ENCODE data around the gene COL11A2.

Gene COL11A2

GRCh38 chr6:33118525-33119123 is 73.6 kb downstream of the COL11A2 start:
- Mint-ChIP-seq H3K27ac (ENCODE audit: low read depth) (no peak overlapping the region), H3K36me3 (ENCODE audit: insufficient read depth) (peaks cover 2% of the 10 kb centered on the region), H3K4me3 (no peak overlapping the region), H3K27me3 (peaks cover 60% of the 10 kb centered on the region), H3K9me3 (peaks cover 1% of the 10 kb centered on the region), H3K4me1 (no peaks in the 10 kb centered on the region)
- DNase-seq (ENCODE audit: low spot score in 2 of 2) (no peak), ATAC-seq (replicated peaks; ENCODE audit: extremely low read depth, poor library complexity, severe bottlenecking) (peak; percentile 68)

- DNase-seq (ENCODE audit: low spot score in 2 of 2) = no peak
- H3K9me3 Mint-ChIP-seq = no peaks in the 10 kb centered on the region
- no peaks in the 10 kb centered on the region for H3K4me1 Mint-ChIP-seq
- H3K36me3 Mint-ChIP-seq (ENCODE audit: insufficient read depth) = peaks cover 4% of the 10 kb centered on the region
- H3K4me3 Mint-ChIP-seq = no peak overlapping the region
- no peak overlapping the region for H3K27ac Mint-ChIP-seq (ENCODE audit: low read depth)
- ATAC-seq (replicated peaks; ENCODE audit: extremely low read depth, poor library complexity, severe bottlenecking) = no peak
- H3K27me3 Mint-ChIP-seq = peaks cover 68% of the 10 kb centered on the region
Measured at GRCh38 chr6:33117811-33118277, 74.4 kb downstream of the COL11A2 start.

GRCh38 chr6:33116841-33117711 is 75.2 kb downstream of the COL11A2 start:
- no peak overlapping the region for H3K27ac Mint-ChIP-seq (ENCODE audit: low read depth)
- no peak overlapping the region for H3K4me3 Mint-ChIP-seq
- peaks cover 4% of the 10 kb centered on the region for H3K36me3 Mint-ChIP-seq (ENCODE audit: insufficient read depth)
- H3K27me3 Mint-ChIP-seq = peaks cover 76% of the 10 kb centered on the region
- H3K9me3 Mint-ChIP-seq = no peaks in the 10 kb centered on the region
- no peaks in the 10 kb centered on the region for H3K4me1 Mint-ChIP-seq
- DNase-seq (ENCODE audit: low spot score in 2 of 2) = no peak
- no peak for ATAC-seq (replicated peaks; ENCODE audit: extremely low read depth, poor library complexity, severe bottlenecking)

GRCh38 chr6:33116417-33116816 is 75.8 kb downstream of the COL11A2 start:
- H3K4me1 Mint-ChIP-seq = no peaks in the 10 kb centered on the region
- no peak for DNase-seq (ENCODE audit: low spot score in 2 of 2)
- peaks cover 75% of the 10 kb centered on the region for H3K27me3 Mint-ChIP-seq

GRCh38 chr6:33114406-33114805 is 77.9 kb downstream of the COL11A2 start:
- H3K36me3 Mint-ChIP-seq (ENCODE audit: insufficient read depth) = peaks cover 4% of the 10 kb centered on the region
- no peak for DNase-seq (ENCODE audit: low spot score in 2 of 2)
- no peaks in the 10 kb centered on the region for H3K4me1 Mint-ChIP-seq
- no peak for ATAC-seq (replicated peaks; ENCODE audit: extremely low read depth, poor library complexity, severe bottlenecking)
- no peaks in the 10 kb centered on the region for H3K9me3 Mint-ChIP-seq
- no peak overlapping the region for H3K4me3 Mint-ChIP-seq
- H3K27ac Mint-ChIP-seq (ENCODE audit: low read depth) = no peak overlapping the region
- peaks cover 81% of the 10 kb centered on the region for H3K27me3 Mint-ChIP-seq

More at GRCh38 chr6:33116417-33116816, 75.8 kb downstream of the COL11A2 start:
- Mint-ChIP-seq H3K4me3 (no peak overlapping the region), H3K36me3 (ENCODE audit: insufficient read depth) (peaks cover 4% of the 10 kb centered on the region), H3K27ac (ENCODE audit: low read depth) (no peak overlapping the region), H3K9me3 (no peaks in the 10 kb centered on the region)
- ATAC-seq (replicated peaks; ENCODE audit: extremely low read depth, poor library complexity, severe bottlenecking) = no peak

DNA sequence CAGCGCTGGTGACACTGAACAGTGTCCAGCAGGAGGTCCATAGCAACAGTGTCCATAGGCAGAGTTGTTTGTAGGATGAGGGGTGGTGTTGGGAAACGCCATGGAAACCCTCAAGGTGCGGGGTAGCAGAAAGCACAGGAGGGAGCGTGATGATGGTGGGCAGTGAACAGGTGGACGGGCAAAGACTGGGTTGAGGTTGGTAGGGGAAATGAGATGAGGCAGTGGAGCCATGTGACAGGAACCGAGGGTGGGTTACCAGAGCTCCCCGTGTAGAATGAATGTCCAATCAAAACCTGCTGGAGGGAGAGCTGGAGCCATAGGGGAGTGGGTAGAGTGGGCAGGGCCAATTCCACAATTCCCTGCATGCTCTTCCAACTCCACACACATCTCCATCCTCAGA is 78.5 kb downstream of the COL11A2 start:
- DNase-seq (ENCODE audit: low spot score in 2 of 2) = no peak
- no peaks in the 10 kb centered on the region for H3K4me1 Mint-ChIP-seq
- H3K9me3 Mint-ChIP-seq = no peaks in the 10 kb centered on the region
- H3K4me3 Mint-ChIP-seq = no peak overlapping the region
- H3K27me3 Mint-ChIP-seq = peaks cover 87% of the 10 kb centered on the region
- no peak overlapping the region for H3K27ac Mint-ChIP-seq (ENCODE audit: low read depth)
- H3K36me3 Mint-ChIP-seq (ENCODE audit: insufficient read depth) = peaks cover 4% of the 10 kb centered on the region
- ATAC-seq (replicated peaks; ENCODE audit: extremely low read depth, poor library complexity, severe bottlenecking) = no peak

Data from central memory CD8-positive, alpha-beta T cell (primary cell).